Mesothelial cell of epicardium (in vitro differentiated cells): ENCODE measurements around the gene FAIM. TPM values are rescaled to one million over a fixed set of nuclear protein-coding genes. Genes with fewer than 3 reads are reported as not detected.

ENCODE experiments used
- DNase-seq, 2 experiments: peaks; one replicate each; pipeline ENCODE4 v3.0.0; 2021; ENCODE audit warnings: low spot score in 2 of 2; ENCODE audit not compliant: unreplicated experiment in 2 of 2
- H3K27ac Mint-ChIP-seq: 2 replicates; pipeline ENCODE4 v1.8.0; 2021; ENCODE audit warnings: mixed read lengths
- H3K27me3 Mint-ChIP-seq: 2 replicates; pipeline ENCODE4 v1.8.0; 2021; ENCODE audit warnings: low read depth, mixed read lengths
- H3K36me3 Mint-ChIP-seq: 2 replicates; pipeline ENCODE4 v1.8.0; 2021; ENCODE audit warnings: mixed read lengths
- H3K4me1 Mint-ChIP-seq: 2 replicates; pipeline ENCODE4 v1.8.0; 2021; ENCODE audit warnings: mixed read lengths
- H3K4me3 Mint-ChIP-seq: 2 replicates; pipeline ENCODE4 v1.8.0; 2021; ENCODE audit warnings: mild to moderate bottlenecking, moderate library complexity, mixed read lengths
- H3K9me3 Mint-ChIP-seq: 2 replicates; pipeline ENCODE4 v1.8.0; 2021; ENCODE audit warnings: mixed read lengths
- CTCF ChIP-seq: fragments of 200-600 bp; sonication (generic); IDR thresholded peaks from one replicate; pipeline ENCODE4 v1.5.0; 2021; ENCODE audit warnings: antibody characterized with exemption; ENCODE audit not compliant: unreplicated experiment
- total RNA-seq: library from RNA; stranded (reverse); gene quantifications from 3 replicates; pipeline ENCODE4 v1.2.1, GENCODE V29; 2021

Gene FAIM
- total RNA-seq, 1 donor from 2014 or later: 13.7 TPM

GRCh38 chr3:138642226-138642926 lies 33.8 kb downstream of the FAIM start:
- no peak for DNase-seq
- Mint-ChIP-seq H3K27me3 (no peaks in the 10 kb centered on the region), H3K4me1 (no peaks in the 10 kb centered on the region), H3K4me3 (no peak overlapping the region), H3K9me3 (peaks cover 61% of the 10 kb centered on the region), H3K27ac (no peak overlapping the region), H3K36me3 (peaks cover 44% of the 10 kb centered on the region)
- TF ChIP-seq CTCF: no peak

GRCh38 chr3:138642927-138643253 lies 34.3 kb downstream of the FAIM start:
- peaks cover 61% of the 10 kb centered on the region for H3K9me3 Mint-ChIP-seq
- H3K36me3 Mint-ChIP-seq: peaks cover 47% of the 10 kb centered on the region
- H3K4me3 Mint-ChIP-seq: no peak overlapping the region
- no peaks in the 10 kb centered on the region for H3K4me1 Mint-ChIP-seq
- H3K27me3 Mint-ChIP-seq: no peaks in the 10 kb centered on the region
- no peak for DNase-seq
- no peak overlapping the region for H3K27ac Mint-ChIP-seq
- TF ChIP-seq CTCF: no peak

GRCh38 chr3:138646008-138646407 lies 37.4 kb downstream of the FAIM start:
- Mint-ChIP-seq H3K36me3 (peaks cover 66% of the 10 kb centered on the region), H3K4me3 (no peak overlapping the region), H3K4me1 (no peaks in the 10 kb centered on the region), H3K9me3 (peaks cover 55% of the 10 kb centered on the region), H3K27me3 (no peaks in the 10 kb centered on the region), H3K27ac (no peak overlapping the region)
- no peak for TF ChIP-seq CTCF
- DNase-seq: no peak

GRCh38 chr3:138646513-138646912 lies 37.9 kb downstream of the FAIM start:
- peaks cover 68% of the 10 kb centered on the region for H3K36me3 Mint-ChIP-seq
- H3K27me3 Mint-ChIP-seq: no peaks in the 10 kb centered on the region
- H3K9me3 Mint-ChIP-seq: peaks cover 54% of the 10 kb centered on the region
- no peak for TF ChIP-seq CTCF
- no peak for DNase-seq
- H3K4me1 Mint-ChIP-seq: no peaks in the 10 kb centered on the region
- no peak overlapping the region for H3K27ac Mint-ChIP-seq
- no peak overlapping the region for H3K4me3 Mint-ChIP-seq

- no peak for DNase-seq
- H3K36me3 Mint-ChIP-seq: peaks cover 61% of the 10 kb centered on the region
- no peaks in the 10 kb centered on the region for H3K27me3 Mint-ChIP-seq
- no peak overlapping the region for H3K27ac Mint-ChIP-seq
- TF ChIP-seq CTCF: no peak
- peaks cover 43% of the 10 kb centered on the region for H3K9me3 Mint-ChIP-seq
- no peak overlapping the region for H3K4me3 Mint-ChIP-seq
- no peaks in the 10 kb centered on the region for H3K4me1 Mint-ChIP-seq
Observed at GRCh38 chr3:138649134-138649533, 40.6 kb downstream of the FAIM start.

- DNase-seq: no peak
- Mint-ChIP-seq H3K36me3 (peaks cover 49% of the 10 kb centered on the region), H3K27ac (no peak overlapping the region), H3K27me3 (no peaks in the 10 kb centered on the region), H3K9me3 (peaks cover 17% of the 10 kb centered on the region), H3K4me3 (no peak overlapping the region), H3K4me1 (no peaks in the 10 kb centered on the region)
- no peak for TF ChIP-seq CTCF
Observed at GRCh38 chr3:138653567-138653966, 45.0 kb downstream of the FAIM start.
